ENCODE measurements around the gene FLOT2.

DNA sequence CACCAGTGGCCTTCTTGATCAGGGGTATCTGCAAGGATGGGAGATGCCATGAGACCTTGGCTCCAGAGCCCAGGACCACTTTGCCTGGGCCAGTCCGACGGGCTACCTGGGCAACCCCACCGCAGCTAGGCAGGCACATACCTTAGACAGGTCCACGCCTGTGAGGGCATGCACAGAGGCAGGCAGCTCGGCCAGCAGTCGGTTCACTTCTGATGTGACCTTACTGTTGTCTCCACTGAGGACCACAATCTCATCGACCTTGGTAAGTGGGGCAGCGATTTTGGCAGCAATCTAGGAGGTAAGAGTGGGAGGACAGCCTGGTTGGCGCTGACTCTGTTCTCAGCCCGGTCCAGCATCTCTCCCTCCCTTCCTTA lies 17.0 kb downstream of the FLOT2 start:
- TF ChIP-seq CHD2 (IDR thresholded peaks at IDR 0.05; ENCODE audit: borderline replicate concordance, low read depth, low read length) = no peak
- TF ChIP-seq SPI1 (IDR thresholded peaks at IDR 0.05; ENCODE audit: borderline replicate concordance, insufficient read depth, low read depth, low read length) = no peak
- no peak for TF ChIP-seq POLR2AphosphoS2 (IDR thresholded peaks at IDR 0.05; ENCODE audit: low read depth, low read length)
- TF ChIP-seq, protein P1, sequence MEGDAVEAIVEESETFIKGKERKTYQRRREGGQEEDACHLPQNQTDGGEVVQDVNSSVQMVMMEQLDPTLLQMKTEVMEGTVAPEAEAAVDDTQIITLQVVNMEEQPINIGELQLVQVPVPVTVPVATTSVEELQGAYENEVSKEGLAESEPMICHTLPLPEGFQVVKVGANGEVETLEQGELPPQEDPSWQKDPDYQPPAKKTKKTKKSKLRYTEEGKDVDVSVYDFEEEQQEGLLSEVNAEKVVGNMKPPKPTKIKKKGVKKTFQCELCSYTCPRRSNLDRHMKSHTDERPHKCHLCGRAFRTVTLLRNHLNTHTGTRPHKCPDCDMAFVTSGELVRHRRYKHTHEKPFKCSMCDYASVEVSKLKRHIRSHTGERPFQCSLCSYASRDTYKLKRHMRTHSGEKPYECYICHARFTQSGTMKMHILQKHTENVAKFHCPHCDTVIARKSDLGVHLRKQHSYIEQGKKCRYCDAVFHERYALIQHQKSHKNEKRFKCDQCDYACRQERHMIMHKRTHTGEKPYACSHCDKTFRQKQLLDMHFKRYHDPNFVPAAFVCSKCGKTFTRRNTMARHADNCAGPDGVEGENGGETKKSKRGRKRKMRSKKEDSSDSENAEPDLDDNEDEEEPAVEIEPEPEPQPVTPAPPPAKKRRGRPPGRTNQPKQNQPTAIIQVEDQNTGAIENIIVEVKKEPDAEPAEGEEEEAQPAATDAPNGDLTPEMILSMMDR (IDR thresholded peaks at IDR 0.05 in 2 of 3, conservative IDR thresholded peaks at IDR 0.05 in 1 of 3; ENCODE audit: control insufficient read depth in 2 of 3, extremely low read depth in 1 of 3, insufficient read depth in 1 of 3, low read depth in 3 of 3, low read length in 3 of 3) = no peak
- TF ChIP-seq, protein P2, sequence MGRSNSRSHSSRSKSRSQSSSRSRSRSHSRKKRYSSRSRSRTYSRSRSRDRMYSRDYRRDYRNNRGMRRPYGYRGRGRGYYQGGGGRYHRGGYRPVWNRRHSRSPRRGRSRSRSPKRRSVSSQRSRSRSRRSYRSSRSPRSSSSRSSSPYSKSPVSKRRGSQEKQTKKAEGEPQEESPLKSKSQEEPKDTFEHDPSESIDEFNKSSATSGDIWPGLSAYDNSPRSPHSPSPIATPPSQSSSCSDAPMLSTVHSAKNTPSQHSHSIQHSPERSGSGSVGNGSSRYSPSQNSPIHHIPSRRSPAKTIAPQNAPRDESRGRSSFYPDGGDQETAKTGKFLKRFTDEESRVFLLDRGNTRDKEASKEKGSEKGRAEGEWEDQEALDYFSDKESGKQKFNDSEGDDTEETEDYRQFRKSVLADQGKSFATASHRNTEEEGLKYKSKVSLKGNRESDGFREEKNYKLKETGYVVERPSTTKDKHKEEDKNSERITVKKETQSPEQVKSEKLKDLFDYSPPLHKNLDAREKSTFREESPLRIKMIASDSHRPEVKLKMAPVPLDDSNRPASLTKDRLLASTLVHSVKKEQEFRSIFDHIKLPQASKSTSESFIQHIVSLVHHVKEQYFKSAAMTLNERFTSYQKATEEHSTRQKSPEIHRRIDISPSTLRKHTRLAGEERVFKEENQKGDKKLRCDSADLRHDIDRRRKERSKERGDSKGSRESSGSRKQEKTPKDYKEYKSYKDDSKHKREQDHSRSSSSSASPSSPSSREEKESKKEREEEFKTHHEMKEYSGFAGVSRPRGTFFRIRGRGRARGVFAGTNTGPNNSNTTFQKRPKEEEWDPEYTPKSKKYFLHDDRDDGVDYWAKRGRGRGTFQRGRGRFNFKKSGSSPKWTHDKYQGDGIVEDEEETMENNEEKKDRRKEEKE (IDR thresholded peaks at IDR 0.05) = no peak

Data from GM12878 (cell line).